ENCODE measurements around the gene ABHD15. TPM values are rescaled to one million over a fixed set of nuclear protein-coding genes. Genes with fewer than 3 reads are reported as not detected.
A peak's percentile ranks its signal among the peaks of the same experiment; 100 is the strongest.

ABHD15 gene
- total RNA-seq, 1 experiment from 2014 or later: 12.9 TPM

DNA sequence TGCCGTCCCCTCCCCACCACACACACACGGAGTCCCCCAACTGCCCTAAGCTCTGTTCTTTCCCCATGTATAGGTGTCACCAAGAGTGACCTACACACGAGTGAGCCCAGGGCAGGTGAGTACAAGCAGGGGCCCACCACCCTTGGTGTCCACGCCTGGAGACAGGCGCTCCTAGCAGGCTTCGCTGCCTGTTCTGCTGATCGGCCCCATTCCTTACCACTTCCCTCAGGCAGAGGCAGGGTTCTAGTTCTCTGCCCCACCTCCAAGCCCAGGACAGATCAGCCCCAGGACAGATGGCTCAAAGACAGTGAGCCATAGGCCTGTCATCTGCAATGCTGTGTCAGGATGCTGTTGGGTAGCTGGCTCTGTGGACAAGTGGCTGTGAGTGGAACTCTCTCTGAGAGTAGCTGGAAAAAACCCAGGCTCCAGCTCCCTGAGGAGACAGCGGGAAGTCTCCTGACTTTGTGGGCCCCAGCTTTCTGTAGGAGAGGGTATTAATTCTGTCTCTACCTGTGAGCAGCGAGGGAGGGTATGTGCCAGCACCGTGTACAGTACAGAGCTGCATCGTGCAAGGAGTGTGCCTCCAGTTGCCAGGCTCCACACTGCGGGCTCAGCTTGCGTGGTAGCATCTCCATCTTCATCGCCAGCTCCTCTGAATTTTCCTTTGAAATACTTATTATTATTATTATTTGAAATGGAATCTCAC lies 2.6 kb upstream of the ABHD15 start:
- H3K4me3 ChIP-seq: peak overlapping the region; percentile 76
- H3K9me2 ChIP-seq (ENCODE audit: insufficient read depth): no peaks in the 10 kb centered on the region
- intact Hi-C loops (cut with micrococcal nuclease; ENCODE audit: unreplicated experiment): loop anchor here (5.0 kb wide), 2 partner anchors 523 to 617 kb away; partner anchors contain the start of gene PHF12
- DNase-seq: peak in 1 of 2 experiments; percentile 24
- ChIA-PET POLR2A (ENCODE audit: unreplicated experiment) (interaction anchor here (0.5 to 0.6 kb wide), 2 partner anchors 25 to 111 kb away, joined by 3 to 5 read pairs; no protein-coding TSS in a partner anchor), CTCF (interaction anchor here (1.0 kb wide), 1 partner anchor 23 kb away, joined by 3 read pairs; no protein-coding TSS in a partner anchor)
- peak overlapping the region; percentile 93; the same call in 1 of the 2 replicates for H2AFZ ChIP-seq
- no peaks in the 10 kb centered on the region for H3K27me3 ChIP-seq (ENCODE audit: insufficient read depth, low read depth)
- H3K4me2 ChIP-seq: peak overlapping the region; percentile 83
- H3K79me2 ChIP-seq (ENCODE audit: low read depth): peaks cover 10% of the 10 kb centered on the region
- H3K36me3 ChIP-seq (ENCODE audit: low read depth): no peaks in the 10 kb centered on the region
- H3K4me1 ChIP-seq (replicated peaks; ENCODE audit: insufficient read depth): peaks cover 22% of the 10 kb centered on the region
- H3K9me3 ChIP-seq (ENCODE audit: insufficient read depth, low read depth): no peaks in the 10 kb centered on the region
- H3K27ac ChIP-seq: no peak overlapping the region
- H3F3A ChIP-seq (ENCODE audit: insufficient read depth, low read depth): peaks cover 34% of the 10 kb centered on the region; the same call in 1 of the 2 replicates
- BruUV-seq (replicated peaks): TSS peak; percentile 23
- no peaks in the 10 kb centered on the region for H4K20me1 ChIP-seq (ENCODE audit: insufficient read depth)
- no peak for TF ChIP-seq EZH2 (IDR thresholded peaks at IDR 0.05; ENCODE audit: low read depth)
- TF ChIP-seq, protein P1, sequence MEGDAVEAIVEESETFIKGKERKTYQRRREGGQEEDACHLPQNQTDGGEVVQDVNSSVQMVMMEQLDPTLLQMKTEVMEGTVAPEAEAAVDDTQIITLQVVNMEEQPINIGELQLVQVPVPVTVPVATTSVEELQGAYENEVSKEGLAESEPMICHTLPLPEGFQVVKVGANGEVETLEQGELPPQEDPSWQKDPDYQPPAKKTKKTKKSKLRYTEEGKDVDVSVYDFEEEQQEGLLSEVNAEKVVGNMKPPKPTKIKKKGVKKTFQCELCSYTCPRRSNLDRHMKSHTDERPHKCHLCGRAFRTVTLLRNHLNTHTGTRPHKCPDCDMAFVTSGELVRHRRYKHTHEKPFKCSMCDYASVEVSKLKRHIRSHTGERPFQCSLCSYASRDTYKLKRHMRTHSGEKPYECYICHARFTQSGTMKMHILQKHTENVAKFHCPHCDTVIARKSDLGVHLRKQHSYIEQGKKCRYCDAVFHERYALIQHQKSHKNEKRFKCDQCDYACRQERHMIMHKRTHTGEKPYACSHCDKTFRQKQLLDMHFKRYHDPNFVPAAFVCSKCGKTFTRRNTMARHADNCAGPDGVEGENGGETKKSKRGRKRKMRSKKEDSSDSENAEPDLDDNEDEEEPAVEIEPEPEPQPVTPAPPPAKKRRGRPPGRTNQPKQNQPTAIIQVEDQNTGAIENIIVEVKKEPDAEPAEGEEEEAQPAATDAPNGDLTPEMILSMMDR (conservative IDR thresholded peaks at IDR 0.05): no peak

DNA sequence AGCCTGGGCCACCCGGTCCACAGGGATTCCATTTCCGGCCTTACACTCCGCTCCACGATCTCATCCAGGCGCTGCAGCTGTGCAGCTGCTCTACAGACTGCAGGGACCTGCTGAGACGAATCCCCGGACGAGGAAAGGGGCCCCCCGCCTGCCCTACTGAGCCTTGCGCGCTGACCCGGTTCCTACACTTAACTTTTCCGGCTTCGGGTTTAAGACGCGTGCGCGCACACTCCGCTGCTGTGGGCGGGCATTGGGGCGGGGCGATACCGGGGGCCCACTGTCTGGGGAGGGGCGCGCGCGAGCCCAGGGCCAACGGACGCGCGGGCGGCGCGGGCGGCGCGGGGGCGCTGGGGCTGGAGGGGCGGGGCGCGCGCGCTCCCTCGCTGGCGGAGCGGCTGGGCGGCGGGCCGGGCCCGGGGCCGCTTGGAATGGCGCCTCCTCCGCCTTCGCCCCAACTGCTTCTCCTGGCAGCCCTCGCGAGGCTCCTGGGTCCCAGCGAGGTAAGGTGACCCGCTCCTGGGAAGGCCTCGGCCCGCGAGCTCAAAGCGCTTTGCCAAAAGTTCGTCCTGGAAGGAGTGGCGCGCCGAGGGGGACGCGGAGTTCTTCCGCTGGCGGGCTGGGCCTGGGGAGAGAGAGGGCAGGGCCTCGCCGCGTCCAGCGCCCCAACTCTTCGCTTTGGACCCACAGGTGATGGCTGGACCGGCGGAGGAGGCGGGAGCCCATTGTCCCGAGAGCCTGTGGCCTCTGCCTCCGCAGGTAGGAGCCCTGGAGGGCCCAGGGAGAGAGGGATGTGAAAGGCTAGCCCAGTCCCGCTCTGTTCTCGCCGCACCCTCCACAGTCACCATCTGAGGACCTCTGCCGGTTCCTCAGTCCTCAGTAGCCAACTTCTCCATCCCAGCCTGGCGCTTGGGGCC lies 1.8 kb upstream of the ABHD15 start, which contains the start of gene TP53I13:
Gene TP53I13 (plus strand): TSS at position 371 of the 914 bp plus-strand sequence. CDS start 58 bp downstream, at position 429.
- Histone ChIP-seq H3K4me1 (replicated peaks; ENCODE audit: insufficient read depth) (peaks cover 28% of the 10 kb centered on the region), H2AFZ (peak within 1 kb of the TSS; percentile 93), H3K27me3 (ENCODE audit: insufficient read depth, low read depth) (no peaks in the 10 kb centered on the region), H3K9me2 (ENCODE audit: insufficient read depth) (no peaks in the 10 kb centered on the region), H3K27ac (peak within 1 kb of the TSS; percentile 53), H3K79me2 (ENCODE audit: low read depth) (peaks cover 16% of the 10 kb centered on the region), H3K9me3 (ENCODE audit: insufficient read depth, low read depth) (no peaks in the 10 kb centered on the region), H3K36me3 (ENCODE audit: low read depth) (no peaks in the 10 kb centered on the region), H4K20me1 (ENCODE audit: insufficient read depth) (no peaks in the 10 kb centered on the region), H3K4me2 (peak within 1 kb of the TSS; percentile 83), H3F3A (ENCODE audit: insufficient read depth, low read depth) (peaks cover 39% of the 10 kb centered on the region; the same call in 1 of the 2 replicates), H3K4me3 (peak within 1 kb of the TSS; percentile 76)
- peak; percentile 64 to 89 for DNase-seq
- intact Hi-C loops (cut with micrococcal nuclease; ENCODE audit: unreplicated experiment): loop anchor here (1.0 to 5.0 kb wide), 3 partner anchors 21 to 616 kb away; partner anchors contain the start of genes GIT1 and PHF12
- TF ChIP-seq, protein P1 (conservative IDR thresholded peaks at IDR 0.05): no peak
- no peak for TF ChIP-seq EZH2 (IDR thresholded peaks at IDR 0.05; ENCODE audit: low read depth)
- no TSS peak for BruUV-seq (replicated peaks)
- POLR2A ChIA-PET (ENCODE audit: unreplicated experiment): interaction anchor here (0.5 to 1.0 kb wide), 4 partner anchors 26 to 1880 kb away, joined by 3 to 7 read pairs (median 4); no protein-coding TSS in a partner anchor
- CTCF ChIA-PET: interaction anchor here (1.0 kb wide), 1 partner anchor 24 kb away, joined by 3 read pairs; no protein-coding TSS in a partner anchor

Data from PC-9 (cell line).